ENCODE results near the gene CALCOCO2.

The CALCOCO2 gene

DNA sequence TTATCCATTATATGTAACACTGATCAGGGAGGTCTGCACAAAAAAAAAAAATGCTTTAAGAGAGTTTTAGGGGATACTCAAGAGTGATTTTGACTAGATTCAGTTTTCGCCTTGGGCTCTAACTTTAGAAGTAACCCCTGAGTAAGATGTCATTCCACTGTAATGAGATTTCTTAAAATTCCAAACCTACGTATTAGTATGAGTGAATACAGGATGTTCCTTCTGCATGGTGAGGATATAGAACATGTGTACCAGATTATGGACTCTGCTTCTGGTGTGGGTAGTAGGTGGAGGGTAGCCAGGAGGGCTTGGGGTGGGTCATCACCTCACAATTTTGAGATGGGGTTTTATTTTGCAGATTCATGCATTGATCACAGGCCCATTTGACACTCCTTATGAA lies 81.6 kb downstream of the CALCOCO2 start:
- H3K4me3 ChIP-seq (ENCODE audit: low read depth, low read length) = no peak overlapping the region

Data from iPS-11a (cell line).